ENCODE measurements around the gene MSRB1.

DNA sequence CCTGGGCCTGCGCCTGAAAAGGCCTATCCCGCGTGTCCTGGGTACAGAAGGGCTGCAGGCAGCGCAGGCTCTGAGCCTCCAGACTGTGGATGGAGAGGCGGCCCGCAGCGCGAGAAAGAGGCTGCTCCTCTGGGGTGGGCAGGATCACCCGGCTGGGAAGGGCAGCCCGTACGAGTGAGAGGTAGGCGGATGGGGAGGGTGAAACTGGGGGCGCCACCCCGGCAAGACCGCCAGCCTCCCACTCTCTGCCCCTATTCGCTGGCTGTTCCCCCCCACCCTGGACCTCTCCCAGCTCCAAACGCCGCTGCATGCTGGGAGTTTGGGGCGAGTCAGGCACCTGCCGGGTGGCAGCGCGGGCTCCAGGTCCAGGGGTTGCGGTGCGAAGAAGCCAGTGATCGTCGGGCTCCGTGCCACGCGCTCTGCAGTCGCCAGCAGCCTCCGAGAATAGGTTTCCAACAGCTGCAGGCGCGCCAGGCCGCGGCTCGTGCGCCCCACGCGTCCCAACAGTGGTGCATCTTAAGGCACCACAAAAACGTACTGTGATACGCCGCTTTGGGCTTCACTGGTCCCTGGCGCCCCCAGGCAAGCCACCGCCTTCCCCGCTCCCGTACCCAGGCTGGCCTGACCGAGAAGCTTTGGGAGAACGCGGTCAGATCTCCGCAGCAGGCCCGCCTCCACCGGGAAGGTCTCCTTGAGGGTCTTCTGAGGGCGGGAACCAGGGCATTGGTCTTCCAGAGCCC, 37.2 kb upstream of the MSRB1 start:
- TF ChIP-seq CHD2 (IDR thresholded peaks at IDR 0.05; ENCODE audit: low read depth, low read length) (no peak), POLR2AphosphoS5 (IDR thresholded peaks at IDR 0.05; ENCODE audit: low read depth, low read length) (no peak), KDM5A (IDR thresholded peaks at IDR 0.05; ENCODE audit: borderline replicate concordance, low read length) (no peak), NFATC3 (CRISPR knock-in tag; IDR thresholded peaks at IDR 0.05) (no peak), BRCA1 (CRISPR knock-in tag; IDR thresholded peaks at IDR 0.05) (no peak), TGIF2 (CRISPR knock-in tag; IDR thresholded peaks at IDR 0.05) (no peak), NONO (IDR thresholded peaks at IDR 0.05) (no peak), NONO (CRISPR knock-in tag; conservative IDR thresholded peaks at IDR 0.05) (no peak), SMARCC2 (IDR thresholded peaks at IDR 0.05) (no peak), KAT8 (CRISPR knock-in tag; IDR thresholded peaks at IDR 0.05) (no peak), FOXA3 (CRISPR knock-in tag; IDR thresholded peaks at IDR 0.05) (no peak), NR2F2 (IDR thresholded peaks at IDR 0.05; ENCODE audit: borderline replicate concordance, low read depth) (no peak), ZNF501 (CRISPR knock-in tag; IDR thresholded peaks at IDR 0.05) (no peak)
- TF ChIP-seq, protein P1, sequence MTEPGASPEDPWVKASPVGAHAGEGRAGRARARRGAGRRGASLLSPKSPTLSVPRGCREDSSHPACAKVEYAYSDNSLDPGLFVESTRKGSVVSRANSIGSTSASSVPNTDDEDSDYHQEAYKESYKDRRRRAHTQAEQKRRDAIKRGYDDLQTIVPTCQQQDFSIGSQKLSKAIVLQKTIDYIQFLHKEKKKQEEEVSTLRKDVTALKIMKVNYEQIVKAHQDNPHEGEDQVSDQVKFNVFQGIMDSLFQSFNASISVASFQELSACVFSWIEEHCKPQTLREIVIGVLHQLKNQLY (CRISPR knock-in tag; IDR thresholded peaks at IDR 0.05), result no peak
- TF ChIP-seq, protein P2, sequence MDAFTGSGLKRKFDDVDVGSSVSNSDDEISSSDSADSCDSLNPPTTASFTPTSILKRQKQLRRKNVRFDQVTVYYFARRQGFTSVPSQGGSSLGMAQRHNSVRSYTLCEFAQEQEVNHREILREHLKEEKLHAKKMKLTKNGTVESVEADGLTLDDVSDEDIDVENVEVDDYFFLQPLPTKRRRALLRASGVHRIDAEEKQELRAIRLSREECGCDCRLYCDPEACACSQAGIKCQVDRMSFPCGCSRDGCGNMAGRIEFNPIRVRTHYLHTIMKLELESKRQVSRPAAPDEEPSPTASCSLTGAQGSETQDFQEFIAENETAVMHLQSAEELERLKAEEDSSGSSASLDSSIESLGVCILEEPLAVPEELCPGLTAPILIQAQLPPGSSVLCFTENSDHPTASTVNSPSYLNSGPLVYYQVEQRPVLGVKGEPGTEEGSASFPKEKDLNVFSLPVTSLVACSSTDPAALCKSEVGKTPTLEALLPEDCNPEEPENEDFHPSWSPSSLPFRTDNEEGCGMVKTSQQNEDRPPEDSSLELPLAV (CRISPR knock-in tag; conservative IDR thresholded peaks at IDR 0.05; ENCODE audit: low read depth), result no peak

All from HepG2 (cell line).